ENCODE measurements around the gene SLC24A5. TPM values are rescaled to one million over a fixed set of nuclear protein-coding genes. Genes with fewer than 3 reads are reported as not detected.

SLC24A5 gene
- total RNA-seq, 1 donor from 2014 or later, result not detected

- H3K27me3 ChIP-seq (ENCODE audit: control insufficient read depth in 3 of 3, insufficient read depth in 3 of 3, low read length in 3 of 3), result peaks cover 0 to 2% (median 0%) of the 10 kb centered on the region in 3 donors
- H3K36me3 ChIP-seq (ENCODE audit: control insufficient read depth in 3 of 3, insufficient read depth in 3 of 3, low read length in 3 of 3), result no peaks in the 10 kb centered on the region
- H3K9ac ChIP-seq (ENCODE audit: low read depth in 1 of 3, low read length in 3 of 3), result no peak overlapping the region
- H3K4me3 ChIP-seq (ENCODE audit: low read length in 3 of 3), result no peak overlapping the region
- H3K4me1 ChIP-seq (ENCODE audit: control insufficient read depth in 3 of 3, insufficient read depth in 3 of 3, low read length in 3 of 3), result peaks cover 0 to 6% (median 3%) of the 10 kb centered on the region in 3 donors
- no peak overlapping the region for H3K27ac ChIP-seq (ENCODE audit: low read depth, low read length)
- no peaks in the 10 kb centered on the region for H3K9me3 ChIP-seq (ENCODE audit: control insufficient read depth in 3 of 3, low read length in 3 of 3)
Measured at GRCh38 chr15:48089702-48090101, 31.1 kb upstream of the SLC24A5 start.

DNA sequence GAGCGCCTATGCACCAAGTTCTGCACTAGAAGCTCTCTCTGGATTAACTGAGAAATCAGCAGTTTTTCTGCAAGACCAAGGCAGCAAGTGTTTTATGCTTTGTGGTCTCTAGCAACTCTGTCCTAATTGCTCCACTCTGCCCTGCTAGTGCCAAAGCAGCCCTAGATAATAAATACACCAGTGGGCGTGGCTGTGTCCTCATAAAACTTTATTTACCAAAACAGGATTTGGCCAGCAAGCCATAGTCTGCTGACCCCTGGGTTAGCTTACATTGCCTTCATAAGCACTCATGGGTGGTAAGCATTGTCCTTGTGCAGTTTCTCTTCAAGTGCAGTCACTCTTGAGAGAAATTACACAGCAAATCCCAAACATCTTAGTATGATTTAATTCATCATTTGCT is 30.7 kb upstream of the SLC24A5 start:
- H3K4me1 ChIP-seq (ENCODE audit: control insufficient read depth in 3 of 3, insufficient read depth in 3 of 3, low read length in 3 of 3), result peaks cover 0 to 6% (median 3%) of the 10 kb centered on the region in 3 donors
- H3K27ac ChIP-seq (ENCODE audit: low read depth, low read length), result no peak overlapping the region
- peaks cover 0 to 2% (median under 1%) of the 10 kb centered on the region in 3 donors for H3K27me3 ChIP-seq (ENCODE audit: control insufficient read depth in 3 of 3, insufficient read depth in 3 of 3, low read length in 3 of 3)
- no peaks in the 10 kb centered on the region for H3K36me3 ChIP-seq (ENCODE audit: control insufficient read depth in 3 of 3, insufficient read depth in 3 of 3, low read length in 3 of 3)
- no peak overlapping the region for H3K9ac ChIP-seq (ENCODE audit: low read depth in 1 of 3, low read length in 3 of 3)
- H3K4me3 ChIP-seq (ENCODE audit: low read length in 3 of 3), result no peak overlapping the region
- H3K9me3 ChIP-seq (ENCODE audit: control insufficient read depth in 3 of 3, low read length in 3 of 3), result no peaks in the 10 kb centered on the region

DNA sequence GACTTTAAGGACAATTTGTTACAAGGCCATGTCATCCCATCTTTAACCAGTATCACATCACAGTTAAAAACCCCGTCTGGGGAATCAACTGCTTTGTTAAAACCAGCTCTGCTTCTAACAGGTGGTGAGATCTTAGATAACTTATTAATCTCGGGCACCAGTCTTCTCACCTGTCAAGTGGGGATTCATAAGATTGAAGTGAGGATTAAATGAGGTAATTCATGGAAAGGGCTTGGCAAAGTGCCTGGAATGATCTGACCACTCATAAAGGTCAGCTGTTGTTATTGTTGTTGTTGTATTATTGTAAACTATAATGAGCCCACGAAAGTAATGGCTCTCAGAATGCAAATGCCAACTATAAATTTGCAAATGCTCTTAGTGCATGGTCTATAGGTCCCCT is 30.1 kb upstream of the SLC24A5 start:
- H3K36me3 ChIP-seq (ENCODE audit: control insufficient read depth in 3 of 3, insufficient read depth in 3 of 3, low read length in 3 of 3), result no peaks in the 10 kb centered on the region
- no peak overlapping the region for H3K27ac ChIP-seq (ENCODE audit: low read depth, low read length)
- H3K9me3 ChIP-seq (ENCODE audit: control insufficient read depth in 3 of 3, low read length in 3 of 3), result no peaks in the 10 kb centered on the region
- H3K9ac ChIP-seq (ENCODE audit: low read depth in 1 of 3, low read length in 3 of 3), result no peak overlapping the region
- peaks cover 0 to 2% (median 2%) of the 10 kb centered on the region in 3 donors for H3K27me3 ChIP-seq (ENCODE audit: control insufficient read depth in 3 of 3, insufficient read depth in 3 of 3, low read length in 3 of 3)
- H3K4me3 ChIP-seq (ENCODE audit: low read length in 3 of 3), result no peak overlapping the region
- H3K4me1 ChIP-seq (ENCODE audit: control insufficient read depth in 3 of 3, insufficient read depth in 3 of 3, low read length in 3 of 3), result peaks cover 0 to 3% (median 2%) of the 10 kb centered on the region in 3 donors

DNA sequence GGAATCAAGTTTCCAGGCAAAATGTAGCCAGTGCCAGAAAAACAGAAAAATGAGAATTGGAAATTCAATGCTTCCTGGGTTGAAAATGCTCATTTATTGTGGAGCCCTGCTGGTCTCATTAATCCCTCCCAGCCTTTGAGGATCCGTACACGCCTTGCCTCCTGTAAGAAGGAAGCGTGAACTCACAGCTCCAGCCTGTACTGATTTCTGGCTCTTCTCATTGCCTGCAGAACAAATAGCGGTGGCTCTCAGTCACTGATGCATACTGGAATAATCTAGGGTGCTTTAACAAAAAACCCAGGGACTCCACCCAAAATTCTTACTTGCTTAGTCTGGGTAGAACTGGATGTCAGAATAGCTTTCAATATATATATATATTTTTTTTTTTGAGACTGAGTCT is 29.3 kb upstream of the SLC24A5 start:
- Histone ChIP-seq H3K9ac (ENCODE audit: low read depth in 1 of 3, low read length in 3 of 3) (no peak overlapping the region), H3K36me3 (ENCODE audit: control insufficient read depth in 3 of 3, insufficient read depth in 3 of 3, low read length in 3 of 3) (no peaks in the 10 kb centered on the region), H3K4me1 (ENCODE audit: control insufficient read depth in 3 of 3, insufficient read depth in 3 of 3, low read length in 3 of 3) (peaks cover 0 to 1% (median 0%) of the 10 kb centered on the region in 3 donors), H3K9me3 (ENCODE audit: control insufficient read depth in 3 of 3, low read length in 3 of 3) (no peaks in the 10 kb centered on the region), H3K27me3 (ENCODE audit: control insufficient read depth in 3 of 3, insufficient read depth in 3 of 3, low read length in 3 of 3) (peaks cover 0 to 5% (median 2%) of the 10 kb centered on the region in 3 donors), H3K27ac (ENCODE audit: low read depth, low read length) (no peak overlapping the region), H3K4me3 (ENCODE audit: low read length in 3 of 3) (no peak overlapping the region)

DNA sequence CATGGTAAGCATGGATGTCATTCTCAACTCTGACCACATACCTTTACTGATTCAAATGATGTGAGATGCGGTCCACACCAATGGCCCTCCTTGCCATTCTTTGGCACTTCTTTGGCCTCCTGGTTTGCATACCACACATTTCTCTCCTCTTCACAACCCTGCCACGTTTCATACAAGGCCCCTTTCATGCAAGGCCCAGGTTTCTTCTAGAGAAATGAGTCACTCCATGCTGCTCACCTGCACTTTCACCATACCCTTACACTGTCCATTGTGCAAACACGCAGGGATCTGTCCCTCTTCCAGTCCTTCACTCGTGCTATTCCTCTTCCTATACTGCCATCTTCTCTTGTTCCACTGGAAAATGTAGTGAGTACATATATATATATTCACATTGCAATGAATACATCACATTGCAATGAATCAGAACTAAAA is 24.4 kb upstream of the SLC24A5 start:
- H3K27ac ChIP-seq (ENCODE audit: low read depth, low read length), result no peak overlapping the region
- H3K4me3 ChIP-seq (ENCODE audit: low read length in 3 of 3), result no peak overlapping the region
- H3K36me3 ChIP-seq (ENCODE audit: control insufficient read depth in 3 of 3, insufficient read depth in 3 of 3, low read length in 3 of 3), result no peaks in the 10 kb centered on the region
- no peaks in the 10 kb centered on the region for H3K9me3 ChIP-seq (ENCODE audit: control insufficient read depth in 3 of 3, low read length in 3 of 3)
- H3K4me1 ChIP-seq (ENCODE audit: control insufficient read depth in 3 of 3, insufficient read depth in 3 of 3, low read length in 3 of 3), result no peaks in the 10 kb centered on the region
- H3K27me3 ChIP-seq (ENCODE audit: control insufficient read depth in 3 of 3, insufficient read depth in 3 of 3, low read length in 3 of 3), result peaks cover 0 to 5% (median 0%) of the 10 kb centered on the region in 3 donors
- no peak overlapping the region for H3K9ac ChIP-seq (ENCODE audit: low read depth in 1 of 3, low read length in 3 of 3)

GRCh38 chr15:48096813-48097212 is 24.0 kb upstream of the SLC24A5 start:
- Histone ChIP-seq H3K4me1 (ENCODE audit: control insufficient read depth in 3 of 3, insufficient read depth in 3 of 3, low read length in 3 of 3) (no peaks in the 10 kb centered on the region), H3K27me3 (ENCODE audit: control insufficient read depth in 3 of 3, insufficient read depth in 3 of 3, low read length in 3 of 3) (peaks cover 0 to 5% (median 0%) of the 10 kb centered on the region in 3 donors), H3K27ac (ENCODE audit: low read depth, low read length) (no peak overlapping the region), H3K9ac (ENCODE audit: low read depth in 1 of 3, low read length in 3 of 3) (no peak overlapping the region), H3K4me3 (ENCODE audit: low read length in 3 of 3) (no peak overlapping the region), H3K36me3 (ENCODE audit: control insufficient read depth in 3 of 3, insufficient read depth in 3 of 3, low read length in 3 of 3) (no peaks in the 10 kb centered on the region), H3K9me3 (ENCODE audit: control insufficient read depth in 3 of 3, low read length in 3 of 3) (no peaks in the 10 kb centered on the region)

- Histone ChIP-seq H3K4me3 (ENCODE audit: low read length in 3 of 3) (no peak overlapping the region), H3K27me3 (ENCODE audit: control insufficient read depth in 3 of 3, insufficient read depth in 3 of 3, low read length in 3 of 3) (peaks cover 0 to 5% (median 0%) of the 10 kb centered on the region in 3 donors), H3K9me3 (ENCODE audit: control insufficient read depth in 3 of 3, low read length in 3 of 3) (no peaks in the 10 kb centered on the region), H3K9ac (ENCODE audit: low read depth in 1 of 3, low read length in 3 of 3) (no peak overlapping the region), H3K27ac (ENCODE audit: low read depth, low read length) (no peak overlapping the region), H3K36me3 (ENCODE audit: control insufficient read depth in 3 of 3, insufficient read depth in 3 of 3, low read length in 3 of 3) (no peaks in the 10 kb centered on the region), H3K4me1 (ENCODE audit: control insufficient read depth in 3 of 3, insufficient read depth in 3 of 3, low read length in 3 of 3) (no peaks in the 10 kb centered on the region)
Measured at GRCh38 chr15:48097264-48097663, 23.5 kb upstream of the SLC24A5 start.

GRCh38 chr15:48101376-48101961 is 19.3 kb upstream of the SLC24A5 start:
- H3K36me3 ChIP-seq (ENCODE audit: control insufficient read depth in 3 of 3, insufficient read depth in 3 of 3, low read length in 3 of 3), result no peaks in the 10 kb centered on the region
- H3K27ac ChIP-seq (ENCODE audit: low read depth, low read length), result no peak overlapping the region
- no peaks in the 10 kb centered on the region for H3K4me1 ChIP-seq (ENCODE audit: control insufficient read depth in 3 of 3, insufficient read depth in 3 of 3, low read length in 3 of 3)
- H3K27me3 ChIP-seq (ENCODE audit: control insufficient read depth in 3 of 3, insufficient read depth in 3 of 3, low read length in 3 of 3), result peaks cover 0 to 3% (median 0%) of the 10 kb centered on the region in 3 donors
- H3K9ac ChIP-seq (ENCODE audit: low read depth in 1 of 3, low read length in 3 of 3), result no peak overlapping the region
- no peaks in the 10 kb centered on the region for H3K9me3 ChIP-seq (ENCODE audit: control insufficient read depth in 3 of 3, low read length in 3 of 3)
- H3K4me3 ChIP-seq (ENCODE audit: low read length in 3 of 3), result no peak overlapping the region

- H3K4me1 ChIP-seq (ENCODE audit: control insufficient read depth in 3 of 3, insufficient read depth in 3 of 3, low read length in 3 of 3), result no peaks in the 10 kb centered on the region
- peaks cover 0 to 5% (median 0%) of the 10 kb centered on the region in 3 donors for H3K27me3 ChIP-seq (ENCODE audit: control insufficient read depth in 3 of 3, insufficient read depth in 3 of 3, low read length in 3 of 3)
- no peak overlapping the region for H3K4me3 ChIP-seq (ENCODE audit: low read length in 3 of 3)
- no peak overlapping the region for H3K9ac ChIP-seq (ENCODE audit: low read depth in 1 of 3, low read length in 3 of 3)
- H3K9me3 ChIP-seq (ENCODE audit: control insufficient read depth in 3 of 3, low read length in 3 of 3), result no peaks in the 10 kb centered on the region
- no peaks in the 10 kb centered on the region for H3K36me3 ChIP-seq (ENCODE audit: control insufficient read depth in 3 of 3, insufficient read depth in 3 of 3, low read length in 3 of 3)
- H3K27ac ChIP-seq (ENCODE audit: low read depth, low read length), result no peak overlapping the region
Measured at GRCh38 chr15:48102167-48102566, 18.6 kb upstream of the SLC24A5 start.

DNA sequence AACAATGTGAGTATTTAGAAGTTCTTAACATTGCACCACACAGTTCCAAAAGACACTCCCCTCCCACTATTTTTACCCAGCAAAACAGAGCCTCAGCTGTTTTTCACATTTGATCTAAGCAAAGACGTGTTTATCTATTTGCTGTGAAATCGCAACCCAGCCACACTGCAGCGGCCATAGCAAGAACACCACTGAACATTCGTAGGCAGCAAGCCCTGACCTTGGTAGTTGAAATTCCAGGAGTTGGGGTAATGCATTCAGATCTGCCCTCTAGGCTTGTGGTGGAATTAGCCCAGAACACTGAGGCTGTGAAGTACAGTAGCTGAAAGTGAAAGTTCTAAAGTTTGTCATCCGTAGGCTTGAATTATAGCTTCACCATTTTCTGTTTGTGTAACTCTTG is 17.1 kb upstream of the SLC24A5 start:
- Histone ChIP-seq H3K9ac (ENCODE audit: low read depth in 1 of 3, low read length in 3 of 3) (no peak overlapping the region), H3K27ac (ENCODE audit: low read depth, low read length) (no peak overlapping the region), H3K9me3 (ENCODE audit: control insufficient read depth in 3 of 3, low read length in 3 of 3) (no peaks in the 10 kb centered on the region), H3K36me3 (ENCODE audit: control insufficient read depth in 3 of 3, insufficient read depth in 3 of 3, low read length in 3 of 3) (no peaks in the 10 kb centered on the region), H3K27me3 (ENCODE audit: control insufficient read depth in 3 of 3, insufficient read depth in 3 of 3, low read length in 3 of 3) (peaks cover 2 to 9% (median 2%) of the 10 kb centered on the region in 3 donors), H3K4me3 (ENCODE audit: low read length in 3 of 3) (no peak overlapping the region), H3K4me1 (ENCODE audit: control insufficient read depth in 3 of 3, insufficient read depth in 3 of 3, low read length in 3 of 3) (no peaks in the 10 kb centered on the region)

Measured in skeletal muscle tissue (tissue), 4 donors.